ENCODE measurements around the gene PPT1. TPM values are rescaled to one million over a fixed set of nuclear protein-coding genes. Genes with fewer than 3 reads are reported as not detected.

PPT1 gene
- total and polyA plus RNA-seq, 2 donors (not counting 3 experiments of a cell fraction or from before 2014, with no cell fraction given), result 58.0 to 131 TPM

GRCh38 chr1:40143891-40144575 is 47.0 kb upstream of the PPT1 start:
- Histone ChIP-seq H3K9ac (replicated peaks; ENCODE audit: extremely low read depth, insufficient read depth, low read length) (no peak overlapping the region), H3K27ac (ENCODE audit: insufficient read depth, low read depth, low read length) (no peak overlapping the region), H3K4me3 (replicated peaks in 1 of 3; ENCODE audit: insufficient read depth in 1 of 3, low read depth in 1 of 3, low read length in 3 of 3) (no peak overlapping the region), H3K27me3 (ENCODE audit: control insufficient read depth in 2 of 2, insufficient read depth in 2 of 2, low read length in 2 of 2) (peaks cover 22 to 37% of the 10 kb centered on the region in 2 experiments), H4K20me1 (replicated peaks; ENCODE audit: control insufficient read depth, extremely low read depth, insufficient read depth, low read length) (no peaks in the 10 kb centered on the region), H3K4me2 (ENCODE audit: insufficient read depth, low read length) (no peak overlapping the region), H3K9me1 (replicated peaks; ENCODE audit: control insufficient read depth, extremely low read depth, insufficient read depth, low read length) (no peaks in the 10 kb centered on the region), H3K4me1 (ENCODE audit: control insufficient read depth, extremely low read depth, insufficient read depth, low read length) (no peaks in the 10 kb centered on the region), H3K9me3 (replicated peaks; ENCODE audit: control insufficient read depth, insufficient read depth, low read length) (no peaks in the 10 kb centered on the region), H3K79me2 (ENCODE audit: control insufficient read depth, insufficient read depth, low read length) (no peaks in the 10 kb centered on the region), H2AFZ (ENCODE audit: low read depth, low read length) (no peak overlapping the region), H3K36me3 (ENCODE audit: control insufficient read depth in 2 of 2, extremely low read depth in 1 of 2, insufficient read depth in 2 of 2, low read length in 2 of 2) (no peaks in the 10 kb centered on the region)
- DNase-seq (ENCODE audit: low read depth, low spot score) (peak; percentile 67), FAIRE-seq (peak; percentile 98)
- ChIA-PET CTCF (interaction anchor here (0.6 to 5.7 kb wide), 100 partner anchors 10 to 626 kb away, joined by 3 to 292 read pairs (median 5); partner anchors contain the start of genes PPT1, RLF, SMAP2 and TMCO2), POLR2A (interaction anchor here (0.6 kb wide), 1 partner anchor 191 kb away, joined by 3 read pairs; no protein-coding TSS in a partner anchor)
- dilution Hi-C loops (cut with MboI; ENCODE audit: extremely low pct_ligation_motif_present, low sequenced_read_pairs), result no loop called here
- TF ChIP-seq FOS (IDR thresholded peaks at IDR 0.05; ENCODE audit: borderline replicate concordance, insufficient read depth, low read length) (no peak), CTCF (IDR thresholded peaks at IDR 0.05; ENCODE audit: extremely low read depth in 1 of 2, insufficient read depth in 1 of 2, low read depth in 1 of 2, low read length in 2 of 2) (peak; percentile 74 to 76)
- intact Hi-C loops (cut with micrococcal nuclease), result loop anchor here (1.0 to 2.0 kb wide), 4 partner anchors 59 to 294 kb away; no protein-coding TSS in a partner anchor
- BruUV-seq (replicated peaks), result no TSS peak

- H3K4me1 ChIP-seq (ENCODE audit: control insufficient read depth, extremely low read depth, insufficient read depth, low read length), result no peaks in the 10 kb centered on the region
- DNase-seq (ENCODE audit: low read depth, low spot score), result no peak
- ChIA-PET CTCF (interaction anchor here (0.6 to 5.7 kb wide), 10 partner anchors 11 to 297 kb away, joined by 3 to 292 read pairs (median 12); no protein-coding TSS in a partner anchor), POLR2A (interaction anchor here (0.6 kb wide), 1 partner anchor 147 kb away, joined by 3 read pairs; no protein-coding TSS in a partner anchor)
- H3K4me2 ChIP-seq (ENCODE audit: insufficient read depth, low read length), result no peak overlapping the region
- TF ChIP-seq MAX (IDR thresholded peaks at IDR 0.05; ENCODE audit: insufficient read depth, insufficient read length), result no peak
- no peak for TF ChIP-seq FOS (IDR thresholded peaks at IDR 0.05; ENCODE audit: borderline replicate concordance, insufficient read depth, low read length)
- no peak for TF ChIP-seq MYC (IDR thresholded peaks at IDR 0.05; ENCODE audit: low read depth, low read length)
- no peak for TF ChIP-seq POLR2AphosphoS5 (IDR thresholded peaks at IDR 0.05; ENCODE audit: insufficient read depth, low read depth, low read length)
- TF ChIP-seq POLR2A (IDR thresholded peaks at IDR 0.05; ENCODE audit: low read depth, low read length), result no peak
- TF ChIP-seq CTCF (IDR thresholded peaks at IDR 0.05; ENCODE audit: extremely low read depth in 1 of 2, insufficient read depth in 1 of 2, low read depth in 1 of 2, low read length in 2 of 2), result no peak
- TF ChIP-seq EZH2 (IDR thresholded peaks at IDR 0.05; ENCODE audit: borderline replicate concordance, low read depth, low read length, severe bottlenecking), result no peak
- no peak for TF ChIP-seq GATA2 (IDR thresholded peaks at IDR 0.05; ENCODE audit: insufficient read depth, insufficient read length, low read depth, low read length)
- no peak for TF ChIP-seq JUN (IDR thresholded peaks at IDR 0.05; ENCODE audit: borderline replicate concordance, insufficient read depth, insufficient read length, low read depth)
- no peak overlapping the region for H2AFZ ChIP-seq (ENCODE audit: low read depth, low read length)
- no peaks in the 10 kb centered on the region for H3K9me3 ChIP-seq (replicated peaks; ENCODE audit: control insufficient read depth, insufficient read depth, low read length)
- no peak for FAIRE-seq
- no peaks in the 10 kb centered on the region for H3K79me2 ChIP-seq (ENCODE audit: control insufficient read depth, insufficient read depth, low read length)
- H3K27ac ChIP-seq (ENCODE audit: insufficient read depth, low read depth, low read length), result no peak overlapping the region
- no peak overlapping the region for H3K4me3 ChIP-seq (replicated peaks in 1 of 3; ENCODE audit: insufficient read depth in 1 of 3, low read depth in 1 of 3, low read length in 3 of 3)
- H3K27me3 ChIP-seq (ENCODE audit: control insufficient read depth in 2 of 2, insufficient read depth in 2 of 2, low read length in 2 of 2), result peaks cover 16 to 30% of the 10 kb centered on the region in 2 experiments
- no peak overlapping the region for H3K9ac ChIP-seq (replicated peaks; ENCODE audit: extremely low read depth, insufficient read depth, low read length)
- H4K20me1 ChIP-seq (replicated peaks; ENCODE audit: control insufficient read depth, extremely low read depth, insufficient read depth, low read length), result no peaks in the 10 kb centered on the region
- dilution Hi-C loops (cut with MboI; ENCODE audit: extremely low pct_ligation_motif_present, low sequenced_read_pairs) (no loop called here), intact Hi-C loops (cut with micrococcal nuclease) (no loop called here)
- no TSS peak for BruUV-seq (replicated peaks)
- no peaks in the 10 kb centered on the region for H3K9me1 ChIP-seq (replicated peaks; ENCODE audit: control insufficient read depth, extremely low read depth, insufficient read depth, low read length)
- H3K36me3 ChIP-seq (ENCODE audit: control insufficient read depth in 2 of 2, extremely low read depth in 1 of 2, insufficient read depth in 2 of 2, low read length in 2 of 2), result no peaks in the 10 kb centered on the region
Measured at GRCh38 chr1:40141878-40142535, 45.0 kb upstream of the PPT1 start.

Measured in endothelial cell of umbilical vein (primary cell).